Natural killer cell (primary cell): Measurements from ENCODE around the gene ARRDC3. TPM values are rescaled to one million over a fixed set of nuclear protein-coding genes. Genes with fewer than 3 reads are reported as not detected.

Source experiments
- ATAC-seq, 3 donors: fragments of 150-1000 bp in 2 of 3; fragments of 200-7000 bp in 1 of 3; cut with Tn5 transposase; 1 replicate in 1 of 3; 2 replicates in 2 of 3; pipeline ENCODE4 v1.10.0; 2021; ENCODE audit warnings: mild to moderate bottlenecking in 2 of 3, moderate library complexity in 2 of 3
- DNase-seq, 2 donors: peaks; one replicate each; pipeline versions ENCODE4 v3.0.0 to v3.0.0-alpha.2; 2013 to 2021; ENCODE audit warnings: mixed read lengths in 1 of 2
- H3K27ac ChIP-seq: one replicate; pipeline ENCODE4 v1.5.1; 2013; ENCODE audit warnings: mild to moderate bottlenecking, low read length
- H3K27me3 ChIP-seq: one replicate; pipeline ENCODE4 v1.6.1; 2013; ENCODE audit warnings: low read length; ENCODE audit not compliant: control insufficient read depth, insufficient read depth
- H3K36me3 ChIP-seq: one replicate; pipeline ENCODE4 v1.6.1; 2013; ENCODE audit warnings: low read length; ENCODE audit not compliant: control insufficient read depth, insufficient read depth
- H3K4me1 ChIP-seq: one replicate; pipeline ENCODE4 v1.6.1; 2013; ENCODE audit warnings: low read length; ENCODE audit not compliant: control insufficient read depth, insufficient read depth
- H3K4me3 ChIP-seq: one replicate; pipeline ENCODE4 v1.5.1; 2013; ENCODE audit warnings: low read length
- H3K9me3 ChIP-seq: one replicate; pipeline ENCODE4 v1.6.1; 2013; ENCODE audit warnings: low read length; ENCODE audit not compliant: control insufficient read depth, insufficient read depth
- H3K27ac Mint-ChIP-seq, 2 donors: one replicate each; pipeline ENCODE4 v1.8.0; 2022; ENCODE audit warnings: mild to moderate bottlenecking in 2 of 2, mixed read lengths in 2 of 2, moderate library complexity in 1 of 2
- H3K27me3 Mint-ChIP-seq, 2 donors: one replicate each; pipeline ENCODE4 v1.8.0; 2022; ENCODE audit warnings: low read depth in 2 of 2, mixed read lengths in 2 of 2
- H3K36me3 Mint-ChIP-seq: one replicate; pipeline ENCODE4 v1.8.0; 2022; ENCODE audit warnings: mixed read lengths
- H3K4me1 Mint-ChIP-seq, 2 donors: one replicate each; pipeline ENCODE4 v1.8.0; 2022; ENCODE audit warnings: mixed read lengths in 2 of 2
- H3K4me3 Mint-ChIP-seq: one replicate; pipeline ENCODE4 v1.8.0; 2022; ENCODE audit warnings: mild to moderate bottlenecking, moderate library complexity, mixed read lengths
- H3K9me3 Mint-ChIP-seq, 2 donors: one replicate each; pipeline ENCODE4 v1.8.0; 2022; ENCODE audit warnings: mixed read lengths in 2 of 2
- WGBS: methylation state at CpG from one replicate; pipeline ENCODE4 v1.1.7; 2013; ENCODE audit warnings: missing lambda C conversion rate; ENCODE audit not compliant: insufficient coverage; 5-methylcytosine and 5-hydroxymethylcytosine counted together
- intact Hi-C: fragments of 100-400 bp; cut with micrococcal nuclease; formaldehyde crosslinking; loops from one replicate; pipeline ENCODE4 v1.14.2; 2022
- total RNA-seq, 4 donors: library from RNA; stranded (reverse); fragments of 120-200 nt in 1 of 4; gene quantifications; one replicate each; pipeline versions ENCODE4 v1.2.3 to v1.2.4, GENCODE V29; 2013 to 2022
- TF ChIP-seq, protein P1 (sequence below): fragments of 200-600 bp; IDR thresholded peaks from one replicate; pipeline ENCODE4 v1.8.0; 2022; ENCODE audit warnings: antibody characterized with exemption

ARRDC3 gene
- total RNA-seq, 3 donors from 2014 or later (not counting 1 experiment from before 2014, with no cell fraction given): 117 to 375 (median 133) TPM

DNA sequence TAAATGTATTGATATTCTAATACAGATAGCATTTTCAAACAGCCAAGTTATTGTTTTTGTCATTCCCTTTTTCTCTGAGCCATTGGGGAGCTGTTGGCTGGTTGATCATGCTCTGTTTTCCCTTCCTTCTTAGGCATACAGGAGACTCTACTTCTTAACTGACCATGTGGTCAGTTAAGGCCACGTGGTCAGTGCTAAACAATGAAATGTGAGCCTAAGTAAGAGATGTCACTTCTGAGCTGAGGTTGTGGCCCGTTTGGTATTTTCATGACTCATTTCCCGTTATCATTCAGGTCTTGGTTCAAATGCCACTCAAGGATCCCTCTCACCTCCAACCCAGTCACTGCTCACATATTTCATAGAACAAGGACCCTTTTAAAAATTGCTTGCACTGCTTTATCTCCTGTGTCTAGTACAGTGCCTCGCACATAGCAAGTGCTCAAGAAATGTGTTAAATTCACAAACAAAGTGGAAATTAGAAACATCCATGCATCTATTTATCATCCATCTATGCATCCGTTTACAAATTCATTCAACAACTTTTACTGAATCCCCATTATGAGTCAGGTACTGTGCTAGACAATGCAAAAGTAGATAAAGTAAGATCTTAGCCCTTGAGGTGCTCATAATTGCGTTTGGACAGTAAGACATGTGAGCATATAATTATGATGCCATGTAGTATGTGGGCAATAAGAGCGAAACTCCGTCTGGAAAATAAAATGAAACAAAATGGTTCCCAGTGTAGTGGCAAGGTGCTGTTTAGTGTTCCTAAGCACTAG is 50.7 kb downstream of the ARRDC3 start:
- H3K36me3 Mint-ChIP-seq: no peaks in the 10 kb centered on the region
- no peak overlapping the region for H3K27ac ChIP-seq
- peaks cover 17 to 22% of the 10 kb centered on the region in 2 donors for H3K4me1 Mint-ChIP-seq
- no peak overlapping the region for H3K4me3 ChIP-seq
- H3K9me3 ChIP-seq: no peaks in the 10 kb centered on the region
- 43% methylated on average over 8 of the region's 8 CpGs for WGBS
- peak overlapping the region; percentile 1 for H3K4me3 Mint-ChIP-seq
- H3K9me3 Mint-ChIP-seq: no peaks in the 10 kb centered on the region
- H3K4me1 ChIP-seq: peaks cover 4% of the 10 kb centered on the region
- no peaks in the 10 kb centered on the region for H3K27me3 Mint-ChIP-seq
- H3K27ac Mint-ChIP-seq: peak overlapping the region; percentile 41 to 59
- intact Hi-C loops: loop anchor here (1.0 kb wide), 1 partner anchor 18 kb away; no protein-coding TSS in a partner anchor
- no peaks in the 10 kb centered on the region for H3K36me3 ChIP-seq
- no peaks in the 10 kb centered on the region for H3K27me3 ChIP-seq
- DNase-seq (peak in 1 of 2 donors; percentile 15), ATAC-seq (peak; percentile 71 to 94 (median 83))
- TF ChIP-seq, protein P1, sequence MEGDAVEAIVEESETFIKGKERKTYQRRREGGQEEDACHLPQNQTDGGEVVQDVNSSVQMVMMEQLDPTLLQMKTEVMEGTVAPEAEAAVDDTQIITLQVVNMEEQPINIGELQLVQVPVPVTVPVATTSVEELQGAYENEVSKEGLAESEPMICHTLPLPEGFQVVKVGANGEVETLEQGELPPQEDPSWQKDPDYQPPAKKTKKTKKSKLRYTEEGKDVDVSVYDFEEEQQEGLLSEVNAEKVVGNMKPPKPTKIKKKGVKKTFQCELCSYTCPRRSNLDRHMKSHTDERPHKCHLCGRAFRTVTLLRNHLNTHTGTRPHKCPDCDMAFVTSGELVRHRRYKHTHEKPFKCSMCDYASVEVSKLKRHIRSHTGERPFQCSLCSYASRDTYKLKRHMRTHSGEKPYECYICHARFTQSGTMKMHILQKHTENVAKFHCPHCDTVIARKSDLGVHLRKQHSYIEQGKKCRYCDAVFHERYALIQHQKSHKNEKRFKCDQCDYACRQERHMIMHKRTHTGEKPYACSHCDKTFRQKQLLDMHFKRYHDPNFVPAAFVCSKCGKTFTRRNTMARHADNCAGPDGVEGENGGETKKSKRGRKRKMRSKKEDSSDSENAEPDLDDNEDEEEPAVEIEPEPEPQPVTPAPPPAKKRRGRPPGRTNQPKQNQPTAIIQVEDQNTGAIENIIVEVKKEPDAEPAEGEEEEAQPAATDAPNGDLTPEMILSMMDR: no peak

DNA sequence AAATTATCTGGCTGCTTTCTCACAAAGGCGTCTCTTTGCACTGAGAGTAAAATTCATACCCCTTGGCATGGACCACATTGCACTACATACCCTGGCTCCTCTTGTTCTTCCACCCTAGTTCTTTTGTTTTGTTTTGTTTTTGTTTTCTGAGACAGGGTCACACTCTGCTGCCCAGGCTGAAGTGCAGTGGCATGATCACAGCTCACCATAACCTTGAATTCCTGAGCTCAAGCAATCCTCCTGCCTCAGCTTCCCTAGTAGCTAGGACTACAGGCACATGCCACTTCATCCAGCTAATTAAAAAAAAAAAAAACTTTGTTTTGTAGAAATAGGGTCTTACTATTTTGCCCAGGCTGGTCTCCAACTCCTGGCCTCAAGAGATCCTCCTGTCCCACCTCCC is 51.4 kb downstream of the ARRDC3 start:
- Mint-ChIP-seq H3K4me1 (peaks cover 17 to 22% of the 10 kb centered on the region in 2 donors), H3K27ac (peak overlapping the region; percentile 41 to 59), H3K4me3 (no peak overlapping the region), H3K27me3 (no peaks in the 10 kb centered on the region), H3K9me3 (no peaks in the 10 kb centered on the region), H3K36me3 (no peaks in the 10 kb centered on the region)
- H3K9me3 ChIP-seq: no peaks in the 10 kb centered on the region
- no peak for DNase-seq
- no peak overlapping the region for H3K4me3 ChIP-seq
- WGBS: 90% methylated on average over 1 of the region's 1 CpG
- H3K27ac ChIP-seq: no peak overlapping the region
- H3K36me3 ChIP-seq: no peaks in the 10 kb centered on the region
- no peaks in the 10 kb centered on the region for H3K27me3 ChIP-seq
- TF ChIP-seq, protein P1: no peak
- ATAC-seq: no peak
- intact Hi-C loops: loop anchor here (1.0 kb wide), 1 partner anchor 17 kb away; no protein-coding TSS in a partner anchor
- peaks cover 4% of the 10 kb centered on the region for H3K4me1 ChIP-seq

DNA sequence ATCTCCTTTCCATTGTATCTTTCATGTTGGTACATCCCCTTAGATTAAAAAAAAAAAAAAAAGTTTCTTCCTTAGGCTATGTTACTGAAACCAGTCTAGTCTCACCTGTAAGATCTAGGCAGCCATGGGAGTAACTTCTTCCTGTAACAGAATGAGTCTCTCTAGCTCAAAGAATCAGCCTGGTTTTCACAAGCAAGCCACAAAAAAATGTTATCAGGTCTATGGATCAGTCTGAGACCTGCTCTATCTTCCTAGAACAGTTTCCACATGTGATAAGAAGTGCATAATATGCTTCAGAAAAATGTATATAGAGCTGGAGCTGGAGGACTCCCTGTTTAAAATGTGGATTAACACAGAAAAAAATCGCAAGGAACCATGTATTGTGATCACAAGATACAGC is 53.8 kb downstream of the ARRDC3 start:
- 56% methylated on average over 1 of the region's 1 CpG for WGBS
- intact Hi-C loops: no loop called here
- Mint-ChIP-seq H3K9me3 (no peaks in the 10 kb centered on the region), H3K27me3 (peaks cover 0 to 4% of the 10 kb centered on the region in 2 donors), H3K27ac (no peak overlapping the region), H3K36me3 (no peaks in the 10 kb centered on the region), H3K4me1 (peaks cover 17 to 22% of the 10 kb centered on the region in 2 donors), H3K4me3 (no peak overlapping the region)
- DNase-seq (no peak), ATAC-seq (no peak)
- TF ChIP-seq, protein P1: no peak
- Histone ChIP-seq H3K4me1 (peaks cover 4% of the 10 kb centered on the region), H3K27ac (no peak overlapping the region), H3K4me3 (no peak overlapping the region), H3K36me3 (no peaks in the 10 kb centered on the region), H3K27me3 (no peaks in the 10 kb centered on the region), H3K9me3 (no peaks in the 10 kb centered on the region)
